BE2C (cell line): ENCODE measurements around the gene PRR5.

Experiments used
- DNase-seq: peaks from one replicate; pipeline ENCODE4 v3.0.0-alpha.2; 2020
- H3K27me3 ChIP-seq: fragments of 250-450 bp; sonication (Bioruptor Pico); 2 replicates; pipeline ENCODE4 v1.5.1; 2020; ENCODE audit warnings: mild to moderate bottlenecking
- H3K36me3 ChIP-seq: fragments of 250-450 bp; sonication (Bioruptor Pico); 2 replicates; pipeline ENCODE4 v1.5.1; 2020; ENCODE audit warnings: mild to moderate bottlenecking
- H3K4me1 ChIP-seq: fragments of 250-450 bp; sonication (Bioruptor Pico); 2 replicates; pipeline ENCODE4 v1.5.1; 2020
- H3K4me3 ChIP-seq: 2 replicates; pipeline ENCODE4 v1.5.1; 2011; ENCODE audit warnings: low read depth, low read length
- H3K9me3 ChIP-seq: fragments of 250-450 bp; sonication (Bioruptor Pico); 2 replicates; pipeline ENCODE4 v1.5.1; 2020
- TF ChIP-seq, protein P1 (sequence below): IDR thresholded peaks from 2 replicates; pipeline ENCODE4 v1.5.1; 2012; ENCODE audit warnings: mild to moderate bottlenecking, low read depth, low read length

The PRR5 gene

DNA sequence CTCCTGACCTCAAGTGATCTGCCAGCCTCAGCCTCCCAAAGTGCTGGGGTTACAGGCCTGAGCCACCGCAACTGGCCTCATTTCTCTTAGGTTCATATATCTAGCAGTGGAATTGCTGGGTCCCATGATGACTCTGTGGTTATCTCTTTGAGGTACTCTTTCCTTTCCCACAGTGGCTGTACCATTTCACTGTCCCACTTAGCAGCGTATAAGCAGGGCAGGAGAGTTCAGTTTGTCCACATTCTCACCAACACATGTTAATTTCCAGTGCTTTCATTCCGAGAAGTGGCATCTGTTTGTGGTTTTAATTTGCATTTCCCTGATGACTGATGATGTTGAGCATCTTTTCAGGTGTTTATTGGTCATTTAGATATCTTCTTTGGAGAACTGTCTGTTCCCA is 16.4 kb downstream of the PRR5 start:
- TF ChIP-seq, protein P1, sequence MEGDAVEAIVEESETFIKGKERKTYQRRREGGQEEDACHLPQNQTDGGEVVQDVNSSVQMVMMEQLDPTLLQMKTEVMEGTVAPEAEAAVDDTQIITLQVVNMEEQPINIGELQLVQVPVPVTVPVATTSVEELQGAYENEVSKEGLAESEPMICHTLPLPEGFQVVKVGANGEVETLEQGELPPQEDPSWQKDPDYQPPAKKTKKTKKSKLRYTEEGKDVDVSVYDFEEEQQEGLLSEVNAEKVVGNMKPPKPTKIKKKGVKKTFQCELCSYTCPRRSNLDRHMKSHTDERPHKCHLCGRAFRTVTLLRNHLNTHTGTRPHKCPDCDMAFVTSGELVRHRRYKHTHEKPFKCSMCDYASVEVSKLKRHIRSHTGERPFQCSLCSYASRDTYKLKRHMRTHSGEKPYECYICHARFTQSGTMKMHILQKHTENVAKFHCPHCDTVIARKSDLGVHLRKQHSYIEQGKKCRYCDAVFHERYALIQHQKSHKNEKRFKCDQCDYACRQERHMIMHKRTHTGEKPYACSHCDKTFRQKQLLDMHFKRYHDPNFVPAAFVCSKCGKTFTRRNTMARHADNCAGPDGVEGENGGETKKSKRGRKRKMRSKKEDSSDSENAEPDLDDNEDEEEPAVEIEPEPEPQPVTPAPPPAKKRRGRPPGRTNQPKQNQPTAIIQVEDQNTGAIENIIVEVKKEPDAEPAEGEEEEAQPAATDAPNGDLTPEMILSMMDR = no peak
- no peaks in the 10 kb centered on the region for H3K36me3 ChIP-seq
- H3K27me3 ChIP-seq = no peaks in the 10 kb centered on the region
- no peaks in the 10 kb centered on the region for H3K9me3 ChIP-seq
- no peak overlapping the region for H3K4me3 ChIP-seq
- no peak for DNase-seq
- H3K4me1 ChIP-seq = no peaks in the 10 kb centered on the region

DNA sequence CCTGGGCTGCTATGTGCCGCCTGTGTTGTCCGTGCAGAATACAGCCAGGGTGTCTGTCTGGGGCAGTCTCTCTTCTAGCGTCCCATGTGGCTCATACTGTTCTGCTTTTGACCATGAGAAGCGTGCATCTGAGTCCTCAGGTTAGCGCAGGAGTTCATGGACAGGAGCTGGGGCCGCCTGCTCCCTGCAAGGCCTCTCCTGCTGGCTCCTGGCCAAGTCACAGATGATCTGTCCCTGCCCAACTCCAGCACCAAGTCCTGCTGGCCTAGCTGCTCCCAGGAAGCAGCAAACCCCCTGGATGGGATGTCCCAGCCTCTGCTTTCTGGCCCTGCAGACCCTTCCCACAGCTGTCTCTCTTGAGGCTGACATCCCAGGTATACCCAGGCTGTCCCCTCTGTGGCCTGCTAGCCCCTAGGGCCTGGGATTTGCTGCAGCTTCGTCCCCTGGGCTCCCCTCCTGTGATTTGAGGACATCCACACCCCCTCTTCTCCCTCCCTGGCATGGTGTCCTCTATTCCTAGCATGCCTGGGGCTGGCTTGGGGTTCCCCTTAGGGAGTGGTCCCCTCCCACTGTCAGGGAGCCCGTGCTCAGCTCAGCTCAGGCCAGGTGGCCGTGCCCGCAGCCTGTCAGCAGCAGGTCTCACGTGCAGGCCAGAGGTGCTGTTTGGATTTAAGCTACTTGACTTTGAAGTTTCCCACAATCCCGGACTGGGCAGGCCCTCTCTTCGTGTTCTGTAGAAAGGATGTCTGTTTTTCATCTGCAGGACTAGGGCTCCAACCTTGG is 17.8 kb downstream of the PRR5 start:
- no peaks in the 10 kb centered on the region for H3K9me3 ChIP-seq
- H3K4me1 ChIP-seq = no peaks in the 10 kb centered on the region
- peak; percentile 85 for DNase-seq
- no peak overlapping the region for H3K4me3 ChIP-seq
- TF ChIP-seq, protein P1 = no peak
- H3K36me3 ChIP-seq = no peaks in the 10 kb centered on the region
- H3K27me3 ChIP-seq = no peaks in the 10 kb centered on the region

DNA sequence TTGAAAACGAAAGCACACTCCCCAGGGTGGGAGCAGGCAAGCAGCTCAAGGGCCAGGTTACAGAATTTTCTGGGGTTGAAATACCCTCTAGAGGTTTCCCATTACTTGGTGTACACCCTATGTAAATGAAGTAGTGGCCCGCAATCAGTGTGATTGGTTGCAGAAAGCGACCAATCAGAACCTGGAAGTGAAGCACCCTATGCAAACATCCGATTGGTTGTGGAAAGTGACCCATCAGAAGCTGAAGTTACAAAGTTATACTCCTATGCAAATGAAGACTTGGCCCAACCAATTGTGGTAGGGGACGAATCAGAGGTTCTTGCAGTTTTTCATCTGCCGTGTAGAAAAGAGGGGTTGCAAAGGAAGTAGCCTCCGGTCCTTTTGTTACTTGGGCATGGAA is 19.2 kb downstream of the PRR5 start:
- no peak for DNase-seq
- H3K27me3 ChIP-seq = no peaks in the 10 kb centered on the region
- H3K36me3 ChIP-seq = no peaks in the 10 kb centered on the region
- H3K9me3 ChIP-seq = no peaks in the 10 kb centered on the region
- no peak overlapping the region for H3K4me3 ChIP-seq
- H3K4me1 ChIP-seq = no peaks in the 10 kb centered on the region
- TF ChIP-seq, protein P1 = no peak

DNA sequence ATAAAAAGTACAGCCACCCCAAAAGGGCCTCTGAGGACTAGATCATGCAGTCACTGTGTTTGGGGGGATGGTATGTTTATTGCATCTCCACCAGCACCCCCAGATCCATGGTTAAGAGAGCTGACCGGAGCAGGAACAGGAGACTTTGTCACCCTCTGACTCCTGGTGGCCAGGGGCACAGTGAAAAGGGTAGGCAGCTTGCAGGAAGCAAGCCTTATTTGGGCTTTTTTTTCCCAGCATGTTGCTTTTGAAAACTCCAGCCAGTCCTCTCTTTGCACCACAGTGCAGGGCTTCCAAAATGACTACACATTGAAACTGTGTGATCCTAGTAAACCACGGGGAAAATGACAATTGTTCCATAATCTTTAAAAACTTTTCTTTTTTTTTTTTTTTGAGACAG is 20.6 kb downstream of the PRR5 start:
- Histone ChIP-seq H3K9me3 (no peaks in the 10 kb centered on the region), H3K36me3 (no peaks in the 10 kb centered on the region), H3K4me3 (no peak overlapping the region), H3K4me1 (no peaks in the 10 kb centered on the region), H3K27me3 (no peaks in the 10 kb centered on the region)
- TF ChIP-seq, protein P1 = no peak
- DNase-seq = no peak

DNA sequence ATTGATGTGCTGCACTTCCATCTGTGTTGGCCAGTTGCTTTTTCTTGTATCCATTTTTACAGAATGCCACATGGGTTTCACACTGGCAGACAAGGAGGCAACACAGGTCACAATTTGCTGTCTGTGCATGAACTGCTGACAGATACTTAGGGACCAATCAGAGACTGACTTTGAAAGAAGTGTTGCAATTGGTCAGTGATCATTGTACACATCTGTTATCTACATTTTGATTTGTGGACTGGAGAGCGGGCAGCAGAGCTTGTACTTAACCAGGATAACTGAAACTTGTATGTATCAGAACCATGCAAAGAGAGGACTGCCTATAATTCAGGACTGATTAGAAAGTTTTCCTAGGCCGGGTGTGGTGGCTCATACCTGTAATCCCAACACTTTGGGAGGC is 21.8 kb downstream of the PRR5 start:
- DNase-seq = no peak
- no peaks in the 10 kb centered on the region for H3K27me3 ChIP-seq
- H3K9me3 ChIP-seq = no peaks in the 10 kb centered on the region
- H3K4me3 ChIP-seq = no peak overlapping the region
- H3K4me1 ChIP-seq = no peaks in the 10 kb centered on the region
- TF ChIP-seq, protein P1 = no peak
- H3K36me3 ChIP-seq = no peaks in the 10 kb centered on the region

DNA sequence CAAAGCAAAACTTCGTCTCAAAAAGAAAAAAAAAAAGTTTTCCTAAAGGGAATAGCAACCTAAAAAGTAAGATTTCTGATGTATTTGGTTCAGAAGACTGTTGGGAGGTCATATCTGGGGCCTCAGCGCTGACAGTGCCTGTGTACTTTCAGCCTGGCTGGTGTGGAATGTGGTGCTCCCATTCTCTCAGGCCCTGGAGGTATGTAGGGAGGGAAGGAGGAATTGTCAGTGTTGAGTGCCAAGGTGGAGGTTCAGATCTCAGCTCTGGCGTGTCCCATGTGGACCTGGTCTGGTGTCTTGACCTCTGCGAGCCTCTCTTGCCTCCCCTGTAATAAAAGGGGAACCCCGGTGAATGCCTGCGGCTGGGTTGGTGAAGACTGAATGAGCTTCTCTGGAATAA is 22.4 kb downstream of the PRR5 start:
- peaks cover 5% of the 10 kb centered on the region for H3K4me1 ChIP-seq
- H3K36me3 ChIP-seq = no peaks in the 10 kb centered on the region
- no peaks in the 10 kb centered on the region for H3K9me3 ChIP-seq
- no peaks in the 10 kb centered on the region for H3K27me3 ChIP-seq
- no peak for DNase-seq
- TF ChIP-seq, protein P1 = no peak
- no peak overlapping the region for H3K4me3 ChIP-seq
